ENCODE measurements around the gene LYVE1. TPM values are rescaled to one million over a fixed set of nuclear protein-coding genes. Genes with fewer than 3 reads are reported as not detected.
A peak's percentile ranks its signal among the peaks of the same experiment; 100 is the strongest.

The LYVE1 gene
- total RNA-seq, 2 donors from 2014 or later: 6.9 to 31.4 TPM

DNA sequence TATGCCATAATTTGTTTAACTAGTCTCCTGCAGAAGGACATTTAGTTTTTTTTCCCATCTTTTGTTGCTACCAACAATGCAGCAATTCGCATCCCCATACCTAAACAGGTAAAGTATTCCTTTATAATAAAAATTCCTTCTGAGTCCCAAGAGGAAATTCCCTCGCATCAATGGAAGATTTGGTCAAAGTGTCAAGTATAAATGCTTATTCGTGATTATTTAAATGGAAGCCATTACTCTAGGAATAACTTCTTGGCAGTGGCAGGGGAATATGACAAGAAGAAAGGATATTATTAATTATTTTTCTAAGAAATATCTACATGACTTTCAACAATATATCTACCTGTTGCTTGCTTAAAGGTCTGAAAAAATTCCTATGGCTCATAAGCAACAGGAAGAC, 53.0 kb downstream of the LYVE1 start:
- Histone ChIP-seq H3K27ac (no peak overlapping the region), H3K4me3 (no peak overlapping the region), H3K9me3 (no peaks in the 10 kb centered on the region), H3K36me3 (replicated peaks in 1 of 2; ENCODE audit: insufficient read depth in 1 of 2, low read depth in 2 of 2) (no peaks in the 10 kb centered on the region), H3K4me1 (no peaks in the 10 kb centered on the region), H3K27me3 (no peaks in the 10 kb centered on the region)
- TF ChIP-seq CTCF (IDR thresholded peaks at IDR 0.05) (no peak), POLR2A (IDR thresholded peaks at IDR 0.05) (no peak)
- ATAC-seq: no peak
- 90 to 93% methylated on average over 3 of the region's 3 CpGs for WGBS, 2 donors
- intact Hi-C loops (cut with DNase I): no loop called here
- no peak for DNase-seq

GRCh38 chr11:10514709-10515108, 53.8 kb downstream of the LYVE1 start:
- no peak for TF ChIP-seq CTCF (IDR thresholded peaks at IDR 0.05)
- TF ChIP-seq POLR2A (IDR thresholded peaks at IDR 0.05): no peak
- no peaks in the 10 kb centered on the region for H3K27me3 ChIP-seq
- H3K36me3 ChIP-seq (replicated peaks in 1 of 2; ENCODE audit: insufficient read depth in 1 of 2, low read depth in 2 of 2): no peaks in the 10 kb centered on the region
- WGBS, 2 donors: 93 to 96% methylated on average over 2 of the region's 2 CpGs
- DNase-seq (no peak), ATAC-seq (no peak)
- H3K4me1 ChIP-seq: no peaks in the 10 kb centered on the region
- H3K27ac ChIP-seq: no peak overlapping the region
- H3K9me3 ChIP-seq: no peaks in the 10 kb centered on the region
- H3K4me3 ChIP-seq: no peak overlapping the region
- intact Hi-C loops (cut with DNase I): no loop called here

- Histone ChIP-seq H3K9me3 (no peaks in the 10 kb centered on the region), H3K4me1 (no peaks in the 10 kb centered on the region), H3K36me3 (replicated peaks in 1 of 2; ENCODE audit: insufficient read depth in 1 of 2, low read depth in 2 of 2) (no peaks in the 10 kb centered on the region), H3K4me3 (no peak overlapping the region), H3K27ac (no peak overlapping the region), H3K27me3 (no peaks in the 10 kb centered on the region)
- no peak for DNase-seq
- WGBS, 2 donors: 31 to 39% methylated on average over 2 of the region's 2 CpGs
- ATAC-seq: no peak
- intact Hi-C loops (cut with DNase I): no loop called here
- peak in 6 of 7 experiments; percentile 6 to 38 (median 27) for TF ChIP-seq CTCF (IDR thresholded peaks at IDR 0.05)
- no peak for TF ChIP-seq POLR2A (IDR thresholded peaks at IDR 0.05)
These were observed 54.3 kb downstream of the LYVE1 start for GRCh38 chr11:10514202-10514601.

DNA sequence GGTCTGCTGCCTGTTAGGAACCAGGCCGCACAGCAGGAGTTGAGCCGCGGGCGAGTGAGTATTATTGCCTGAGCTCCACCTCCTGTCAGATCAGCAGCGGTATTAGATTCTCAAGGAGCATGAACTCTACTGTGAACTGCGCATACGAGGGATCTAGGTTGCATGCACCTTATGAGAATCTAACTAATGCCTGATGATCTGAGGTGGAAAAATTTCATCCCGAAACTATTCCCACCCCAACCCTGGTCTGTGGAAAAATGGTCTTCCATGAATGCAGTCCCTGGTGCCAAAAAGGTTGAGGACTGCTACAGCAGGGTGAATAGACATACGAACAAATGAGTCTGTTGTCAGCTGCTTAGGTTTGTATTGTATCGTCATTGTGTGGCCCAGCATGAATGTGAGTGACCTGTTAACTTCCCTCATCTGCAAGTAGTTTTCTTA, 57.3 kb downstream of the LYVE1 start:
- Histone ChIP-seq H3K36me3 (replicated peaks in 1 of 2; ENCODE audit: insufficient read depth in 1 of 2, low read depth in 2 of 2) (no peaks in the 10 kb centered on the region), H3K9me3 (no peaks in the 10 kb centered on the region), H3K4me1 (no peaks in the 10 kb centered on the region), H3K27ac (no peak overlapping the region), H3K27me3 (no peaks in the 10 kb centered on the region), H3K4me3 (no peak overlapping the region)
- no peak for TF ChIP-seq POLR2A (IDR thresholded peaks at IDR 0.05)
- no peak for TF ChIP-seq CTCF (IDR thresholded peaks at IDR 0.05)
- no peak for ATAC-seq
- DNase-seq: no peak
- intact Hi-C loops (cut with DNase I): no loop called here
- WGBS, 2 donors: 88% methylated on average over 7 to 10 of the region's 10 CpGs

MicroRNAs within 50 kb of the gene (microRNA counts, 767-probe panel; counts per million panel counts)
- microRNA hsa-miR-4485: 0 to 736 counts per million in 2 donors

Other genes with a start within 250 kb of the LYVE1 start
- gene AMPD3, start 113.4 kb downstream of the LYVE1 start, total RNA-seq: 1 to 10 TPM; 3.6 to 9.9 TPM
- gene RNF141, start 27.5 kb downstream of the LYVE1 start, total RNA-seq: 10 to 100 TPM; 20.2 to 23.1 TPM
- 10 to 100 TPM in 1 of 2 donors, 1 to 10 TPM in 1; 1.6 to 10.1 TPM for gene IRAG1, start 125.1 kb upstream of the LYVE1 start, total RNA-seq
- 10 to 100 TPM; 12.2 to 28.7 TPM for gene CTR9, start 182.6 kb upstream of the LYVE1 start, total RNA-seq
- gene EIF4G2, start 240.3 kb upstream of the LYVE1 start, total RNA-seq: 100 to 1,000 TPM; 223 to 230 TPM